Epidermal melanocyte (primary cell): ENCODE results near the gene SURF1.
A peak's percentile ranks its signal among the peaks of the same experiment; 100 is the strongest.
"Not testable (repeated sequence)": the region's sequence is repeated elsewhere in the genome, so short reads cannot be mapped to it uniquely, and the experiment has no call there.

ENCODE experiments used
- DNase-seq: peaks from one replicate; pipeline ENCODE4 v3.0.0; 2011; ENCODE audit warnings: low spot score; ENCODE audit not compliant: insufficient read length

Gene SURF1

GRCh38 chr9:133384736-133385321 is 28.5 kb upstream of the SURF1 start:
- DNase-seq = no peak

- DNase-seq = no peak
Measured at GRCh38 chr9:133383438-133383837, 27.2 kb upstream of the SURF1 start.

GRCh38 chr9:133382507-133383141 is 26.3 kb upstream of the SURF1 start:
- DNase-seq = no peak

- DNase-seq = no peak
Measured at GRCh38 chr9:133380734-133381133, 24.4 kb upstream of the SURF1 start.

- no peak for DNase-seq
Measured at GRCh38 chr9:133379153-133380086, 23.1 kb upstream of the SURF1 start.

- DNase-seq = no peak
Measured at GRCh38 chr9:133378408-133378962, 22.2 kb upstream of the SURF1 start.

- no peak for DNase-seq
Measured at GRCh38 chr9:133377721-133378216, 21.5 kb upstream of the SURF1 start.

- DNase-seq = not testable (repeated sequence)
Measured at GRCh38 chr9:133377280-133377679, 21.0 kb upstream of the SURF1 start.

- peak; percentile 99 for DNase-seq
Measured at GRCh38 chr9:133375724-133376654, 19.7 kb upstream of the SURF1 start, which contains the start of the genes STKLD1 and SURF4. TSS of gene STKLD1 (plus strand) at chr9:133376366. CDS start at chr9:133376474, 108 bp downstream. TSS of gene SURF4 (minus strand) at chr9:133376060. CDS start at chr9:133375969, 91 bp downstream.

GRCh38 chr9:133375116-133375723 is 18.9 kb upstream of the SURF1 start:
- DNase-seq = no peak

GRCh38 chr9:133374612-133375115 is 18.4 kb upstream of the SURF1 start:
- no peak for DNase-seq

GRCh38 chr9:133372144-133372543 is 15.9 kb upstream of the SURF1 start:
- DNase-seq = no peak

- no peak for DNase-seq
Measured at GRCh38 chr9:133371261-133371711, 15.0 kb upstream of the SURF1 start.

GRCh38 chr9:133370685-133371084 is 14.4 kb upstream of the SURF1 start:
- DNase-seq = no peak

GRCh38 chr9:133369933-133370332 is 13.6 kb upstream of the SURF1 start:
- no peak for DNase-seq

- DNase-seq = no peak
Measured at GRCh38 chr9:133369422-133369821, 13.1 kb upstream of the SURF1 start.

- DNase-seq = no peak
Measured at GRCh38 chr9:133368249-133368881, 12.1 kb upstream of the SURF1 start.

- no peak for DNase-seq
Measured at GRCh38 chr9:133367778-133368177, 11.5 kb upstream of the SURF1 start.

GRCh38 chr9:133367221-133367620 is 10.9 kb upstream of the SURF1 start:
- no peak for DNase-seq
